ENCODE measurements around the gene PSMB3. TPM values are rescaled to one million over a fixed set of nuclear protein-coding genes. Genes with fewer than 3 reads are reported as not detected.

PSMB3 gene
- total and polyA plus RNA-seq, 9 of the 15 experiments (the other 6 are each of a cell fraction or from before 2014, with no cell fraction given), result 460 to 2,775 (median 574) TPM

- TF ChIP-seq CHD7 (IDR thresholded peaks at IDR 0.05; ENCODE audit: low read depth, low read length) (no peak), TEAD2 (tag; IDR thresholded peaks at IDR 0.05) (no peak), TOE1 (IDR thresholded peaks at IDR 0.05; ENCODE audit: borderline replicate concordance) (peak; percentile 85), TOE1 (CRISPR knock-in tag; IDR thresholded peaks at IDR 0.05; ENCODE audit: borderline replicate concordance, low read depth) (no peak), XRCC3 (IDR thresholded peaks at IDR 0.05) (no peak), ZNF398 (CRISPR knock-in tag; IDR thresholded peaks at IDR 0.05) (no peak), DIDO1 (tag; IDR thresholded peaks at IDR 0.05; ENCODE audit: low read depth) (no peak), ZNF655 (CRISPR knock-in tag; IDR thresholded peaks at IDR 0.05) (no peak), CHD2 (IDR thresholded peaks at IDR 0.05; ENCODE audit: low read depth, low read length) (0 out of 2 replicates have a peak, but pooled peaks have one; percentile 25), RBM14 (IDR thresholded peaks at IDR 0.05; ENCODE audit: borderline replicate concordance, insufficient read depth, low read depth, low read length) (no peak), E2F5 (CRISPR knock-in tag; IDR thresholded peaks at IDR 0.05) (no peak), ZKSCAN1 (IDR thresholded peaks at IDR 0.05; ENCODE audit: low read depth, low read length) (no peak)
Measured at GRCh38 chr17:38748149-38748891, 4.2 kb upstream of the PSMB3 start, which contains the start of gene PCGF2 (continued).

All from K562 (cell line).